ENCODE data around the gene COPS6.

The COPS6 gene

GRCh38 chr7:100102950-100103840 lies 14.4 kb downstream of the COPS6 start:
- no peaks in the 10 kb centered on the region for H3K9me3 Mint-ChIP-seq
- DNase-seq = no peak
- peak overlapping the region; percentile 79 for H3K27ac Mint-ChIP-seq
- peaks cover 35% of the 10 kb centered on the region for H3K36me3 Mint-ChIP-seq (ENCODE audit: low read depth)
- H3K4me1 Mint-ChIP-seq = peaks cover 32% of the 10 kb centered on the region
- peaks cover 2% of the 10 kb centered on the region for H3K27me3 Mint-ChIP-seq
- ATAC-seq = no peak
- peak overlapping the region; percentile 90 for H3K4me3 Mint-ChIP-seq

- peaks cover 9% of the 10 kb centered on the region for H3K4me1 Mint-ChIP-seq
- no peak overlapping the region for H3K27ac Mint-ChIP-seq
- no peak for DNase-seq
- H3K36me3 Mint-ChIP-seq (ENCODE audit: low read depth) = peaks cover 19% of the 10 kb centered on the region
- H3K27me3 Mint-ChIP-seq = peaks cover 2% of the 10 kb centered on the region
- no peak overlapping the region for H3K4me3 Mint-ChIP-seq
- ATAC-seq = no peak
- H3K9me3 Mint-ChIP-seq = no peaks in the 10 kb centered on the region
Measured at GRCh38 chr7:100105534-100105933, 16.8 kb downstream of the COPS6 start.

- H3K36me3 Mint-ChIP-seq (ENCODE audit: low read depth) = peaks cover 20% of the 10 kb centered on the region
- H3K9me3 Mint-ChIP-seq = no peaks in the 10 kb centered on the region
- H3K4me3 Mint-ChIP-seq = no peak overlapping the region
Measured at GRCh38 chr7:100106633-100107032, 17.9 kb downstream of the COPS6 start.

GRCh38 chr7:100107125-100107737 lies 18.5 kb downstream of the COPS6 start:
- DNase-seq = no peak
- Mint-ChIP-seq H3K36me3 (ENCODE audit: low read depth) (peaks cover 20% of the 10 kb centered on the region), H3K4me3 (no peak overlapping the region), H3K4me1 (peaks cover 5% of the 10 kb centered on the region), H3K27me3 (no peaks in the 10 kb centered on the region), H3K27ac (no peak overlapping the region), H3K9me3 (no peaks in the 10 kb centered on the region)
- ATAC-seq = no peak

More at GRCh38 chr7:100106633-100107032, 17.9 kb downstream of the COPS6 start:
- no peak for ATAC-seq
- Mint-ChIP-seq H3K27me3 (no peaks in the 10 kb centered on the region), H3K4me1 (peaks cover 5% of the 10 kb centered on the region), H3K27ac (no peak overlapping the region)
- no peak for DNase-seq

- ATAC-seq = no peak
- no peaks in the 10 kb centered on the region for H3K9me3 Mint-ChIP-seq
- no peak overlapping the region for H3K27ac Mint-ChIP-seq
- H3K4me3 Mint-ChIP-seq = no peak overlapping the region
- no peak for DNase-seq
- H3K27me3 Mint-ChIP-seq = no peaks in the 10 kb centered on the region
- H3K4me1 Mint-ChIP-seq = no peaks in the 10 kb centered on the region
- H3K36me3 Mint-ChIP-seq (ENCODE audit: low read depth) = peaks cover 20% of the 10 kb centered on the region
Measured at GRCh38 chr7:100107890-100108289, 19.1 kb downstream of the COPS6 start.

- Mint-ChIP-seq H3K27me3 (no peaks in the 10 kb centered on the region), H3K4me1 (no peaks in the 10 kb centered on the region), H3K36me3 (ENCODE audit: low read depth) (peaks cover 18% of the 10 kb centered on the region), H3K4me3 (no peak overlapping the region), H3K27ac (no peak overlapping the region), H3K9me3 (no peaks in the 10 kb centered on the region)
- DNase-seq (no peak), ATAC-seq (no peak)
Measured at GRCh38 chr7:100109521-100110163, 20.9 kb downstream of the COPS6 start.

- no peaks in the 10 kb centered on the region for H3K4me1 Mint-ChIP-seq
- H3K27ac Mint-ChIP-seq = no peak overlapping the region
- no peak overlapping the region for H3K4me3 Mint-ChIP-seq
- H3K9me3 Mint-ChIP-seq = no peaks in the 10 kb centered on the region
- peaks cover 18% of the 10 kb centered on the region for H3K36me3 Mint-ChIP-seq (ENCODE audit: low read depth)
- ATAC-seq = no peak
- DNase-seq = no peak
- H3K27me3 Mint-ChIP-seq = no peaks in the 10 kb centered on the region
Measured at GRCh38 chr7:100111156-100111555, 22.4 kb downstream of the COPS6 start.

- H3K9me3 Mint-ChIP-seq = no peaks in the 10 kb centered on the region
- DNase-seq (no peak), ATAC-seq (no peak)
- no peaks in the 10 kb centered on the region for H3K27me3 Mint-ChIP-seq
- no peaks in the 10 kb centered on the region for H3K4me1 Mint-ChIP-seq
- H3K36me3 Mint-ChIP-seq (ENCODE audit: low read depth) = peaks cover 19% of the 10 kb centered on the region
- H3K27ac Mint-ChIP-seq = no peak overlapping the region
- H3K4me3 Mint-ChIP-seq = no peak overlapping the region
Measured at GRCh38 chr7:100111914-100112313, 23.1 kb downstream of the COPS6 start.

GRCh38 chr7:100115026-100115425 lies 26.3 kb downstream of the COPS6 start:
- H3K27ac Mint-ChIP-seq = no peak overlapping the region
- H3K9me3 Mint-ChIP-seq = no peaks in the 10 kb centered on the region

GRCh38 chr7:100118388-100119071 lies 29.8 kb downstream of the COPS6 start:
- Mint-ChIP-seq H3K4me3 (peak overlapping the region; percentile 94), H3K27ac (peak overlapping the region; percentile 99), H3K4me1 (peaks cover 28% of the 10 kb centered on the region), H3K27me3 (no peaks in the 10 kb centered on the region), H3K9me3 (no peaks in the 10 kb centered on the region), H3K36me3 (ENCODE audit: low read depth) (peaks cover 13% of the 10 kb centered on the region)
- DNase-seq (no peak), ATAC-seq (no peak)

More at GRCh38 chr7:100115026-100115425, 26.3 kb downstream of the COPS6 start:
- no peak for DNase-seq
- peaks cover 16% of the 10 kb centered on the region for H3K36me3 Mint-ChIP-seq (ENCODE audit: low read depth)
- no peaks in the 10 kb centered on the region for H3K27me3 Mint-ChIP-seq
- peaks cover 17% of the 10 kb centered on the region for H3K4me1 Mint-ChIP-seq
- ATAC-seq = no peak
- H3K4me3 Mint-ChIP-seq = no peak overlapping the region

- peaks cover 30% of the 10 kb centered on the region for H3K4me1 Mint-ChIP-seq
- H3K36me3 Mint-ChIP-seq (ENCODE audit: low read depth) = peaks cover 13% of the 10 kb centered on the region
- ATAC-seq (peak; percentile 78), DNase-seq (peak; percentile 95)
- peak within 1 kb of the TSS; percentile 99 for H3K27ac Mint-ChIP-seq
- no peaks in the 10 kb centered on the region for H3K9me3 Mint-ChIP-seq
- peak within 1 kb of the TSS; percentile 94 for H3K4me3 Mint-ChIP-seq
- no peaks in the 10 kb centered on the region for H3K27me3 Mint-ChIP-seq
Measured at GRCh38 chr7:100119072-100119969, 30.6 kb downstream of the COPS6 start, which contains the start of the genes CNPY4 and TAF6. Gene CNPY4 (plus strand): TSS chr7:100119634. CDS start chr7:100119745, 111 bp downstream. Gene TAF6 (minus strand): TSS chr7:100119358. CDS start chr7:100114209, 5,149 bp downstream.

GRCh38 chr7:100119970-100120732 lies 31.4 kb downstream of the COPS6 start:
- Mint-ChIP-seq H3K4me3 (peak overlapping the region; percentile 94), H3K36me3 (ENCODE audit: low read depth) (peaks cover 15% of the 10 kb centered on the region)
- peak; percentile 61 for DNase-seq

GRCh38 chr7:100120733-100121036 lies 31.9 kb downstream of the COPS6 start:
- H3K4me3 Mint-ChIP-seq = peak overlapping the region; percentile 94
- DNase-seq (no peak), ATAC-seq (no peak)
- peaks cover 43% of the 10 kb centered on the region for H3K4me1 Mint-ChIP-seq
- H3K9me3 Mint-ChIP-seq = no peaks in the 10 kb centered on the region
- peaks cover 15% of the 10 kb centered on the region for H3K36me3 Mint-ChIP-seq (ENCODE audit: low read depth)
- H3K27ac Mint-ChIP-seq = peak overlapping the region; percentile 99
- H3K27me3 Mint-ChIP-seq = no peaks in the 10 kb centered on the region

More at GRCh38 chr7:100119970-100120732, 31.4 kb downstream of the COPS6 start:
- H3K27ac Mint-ChIP-seq = peak overlapping the region; percentile 99
- peak; percentile 70 for ATAC-seq
- no peaks in the 10 kb centered on the region for H3K27me3 Mint-ChIP-seq
- no peaks in the 10 kb centered on the region for H3K9me3 Mint-ChIP-seq
- peaks cover 38% of the 10 kb centered on the region for H3K4me1 Mint-ChIP-seq
